ENCODE measurements around the gene DOC2A.

GRCh38 chr16:29977063-29977825 is 33.6 kb downstream of the DOC2A start:
- no peak for TF ChIP-seq EZH2 (IDR thresholded peaks at IDR 0.05; ENCODE audit: borderline replicate concordance, low read length)
- no peak for TF ChIP-seq CTCF (IDR thresholded peaks at IDR 0.05; ENCODE audit: low read length)
